ENCODE data around the gene INPP1.

GRCh38 chr2:190318514-190318913, 24.9 kb upstream of the INPP1 start:
- TF ChIP-seq CTCF (IDR thresholded peaks at IDR 0.05; ENCODE audit: insufficient read depth, low read depth, low read length) (no peak), EZH2 (IDR thresholded peaks at IDR 0.05; ENCODE audit: insufficient read depth, low read length) (no peak)
